ENCODE measurements around the gene SETD2.

SETD2 gene

GRCh38 chr3:47008234-47008796 is 155.6 kb downstream of the SETD2 start:
- no peak for DNase-seq

GRCh38 chr3:47007482-47008233 is 156.3 kb downstream of the SETD2 start:
- DNase-seq, result no peak

GRCh38 chr3:47007001-47007400 is 156.9 kb downstream of the SETD2 start:
- no peak for DNase-seq

GRCh38 chr3:47006145-47006651 is 157.7 kb downstream of the SETD2 start:
- no peak for DNase-seq

- no peak for DNase-seq
These were observed 158.4 kb downstream of the SETD2 start for GRCh38 chr3:47005212-47006144.

GRCh38 chr3:47004369-47005211 is 159.3 kb downstream of the SETD2 start:
- no peak for DNase-seq

GRCh38 chr3:47003461-47004368 is 160.2 kb downstream of the SETD2 start:
- DNase-seq, result no peak

GRCh38 chr3:47003056-47003410 is 160.9 kb downstream of the SETD2 start:
- DNase-seq, result no peak

- no peak for DNase-seq
These were observed 161.5 kb downstream of the SETD2 start for GRCh38 chr3:47002171-47003055.

- DNase-seq, result no peak
These were observed 162.2 kb downstream of the SETD2 start for GRCh38 chr3:47001731-47002170.

GRCh38 chr3:47000922-47001730 is 162.8 kb downstream of the SETD2 start:
- no peak for DNase-seq

- DNase-seq, result no peak
These were observed 163.6 kb downstream of the SETD2 start for GRCh38 chr3:47000198-47000815.

GRCh38 chr3:46999516-47000197 is 164.3 kb downstream of the SETD2 start:
- DNase-seq, result no peak

GRCh38 chr3:46998852-46999515 is 164.9 kb downstream of the SETD2 start:
- no peak for DNase-seq

- peak; percentile 75 for DNase-seq
These were observed 165.6 kb downstream of the SETD2 start for GRCh38 chr3:46998121-46998851.

GRCh38 chr3:46997453-46998091 is 166.3 kb downstream of the SETD2 start:
- no peak for DNase-seq
